OCI-LY3 (cell line): ENCODE data around the gene SELENOI.

Experiments used
- EZH2phosphoT487 ChIP-seq: fragments of 200-600 bp; shearing (Covaris generic); IDR thresholded peaks from 2 replicates; pipeline ENCODE4 v1.6.1; 2018; ENCODE audit warnings: antibody characterized with exemption, mixed run types, low read depth
- TF ChIP-seq, protein P1 (sequence below): fragments of 200-600, 300-600 bp; sonication (generic); IDR thresholded peaks from 2 replicates; pipeline ENCODE4 v1.5.1; 2014; ENCODE audit warnings: antibody characterized with exemption, low read length, low read depth

DNA sequence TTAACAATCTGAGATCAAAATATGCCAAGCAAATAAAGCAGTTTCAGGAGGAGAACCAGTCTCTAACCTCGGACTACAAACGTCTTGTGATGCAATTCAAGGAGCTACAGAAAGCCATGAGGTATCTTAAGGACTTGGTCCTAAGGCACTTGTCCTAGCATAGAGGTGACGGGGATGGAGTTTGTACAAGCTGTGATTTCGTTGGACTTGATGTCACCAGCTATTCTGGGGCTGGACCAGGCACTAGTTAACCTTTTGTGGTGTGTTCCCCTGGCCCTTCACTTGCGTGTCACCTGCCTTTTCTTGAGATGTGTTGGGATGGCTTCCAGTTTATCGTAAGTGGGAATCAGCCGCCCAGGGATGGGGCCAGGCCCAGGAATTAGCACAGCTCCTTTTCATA, 98.3 kb downstream of the SELENOI start:
- TF ChIP-seq, protein P1, sequence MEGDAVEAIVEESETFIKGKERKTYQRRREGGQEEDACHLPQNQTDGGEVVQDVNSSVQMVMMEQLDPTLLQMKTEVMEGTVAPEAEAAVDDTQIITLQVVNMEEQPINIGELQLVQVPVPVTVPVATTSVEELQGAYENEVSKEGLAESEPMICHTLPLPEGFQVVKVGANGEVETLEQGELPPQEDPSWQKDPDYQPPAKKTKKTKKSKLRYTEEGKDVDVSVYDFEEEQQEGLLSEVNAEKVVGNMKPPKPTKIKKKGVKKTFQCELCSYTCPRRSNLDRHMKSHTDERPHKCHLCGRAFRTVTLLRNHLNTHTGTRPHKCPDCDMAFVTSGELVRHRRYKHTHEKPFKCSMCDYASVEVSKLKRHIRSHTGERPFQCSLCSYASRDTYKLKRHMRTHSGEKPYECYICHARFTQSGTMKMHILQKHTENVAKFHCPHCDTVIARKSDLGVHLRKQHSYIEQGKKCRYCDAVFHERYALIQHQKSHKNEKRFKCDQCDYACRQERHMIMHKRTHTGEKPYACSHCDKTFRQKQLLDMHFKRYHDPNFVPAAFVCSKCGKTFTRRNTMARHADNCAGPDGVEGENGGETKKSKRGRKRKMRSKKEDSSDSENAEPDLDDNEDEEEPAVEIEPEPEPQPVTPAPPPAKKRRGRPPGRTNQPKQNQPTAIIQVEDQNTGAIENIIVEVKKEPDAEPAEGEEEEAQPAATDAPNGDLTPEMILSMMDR = no peak
- no peak for TF ChIP-seq EZH2phosphoT487
